HCT116 (cell line): Measurements from ENCODE around the gene CAPN2. TPM values are rescaled to one million over a fixed set of nuclear protein-coding genes. Genes with fewer than 3 reads are reported as not detected.

Source experiments
- ATAC-seq: fragments of 200-7000 bp; cut with Tn5 transposase; 2 replicates; pipeline ENCODE4 v1.9.1; 2020; ENCODE audit warnings: mild to moderate bottlenecking, moderate library complexity
- BruUV-seq: library from RNA; stranded (reverse); fragments of 400-500 nt; replicated peaks from 2 replicates; lab custom pipeline; 2021; lab: Mats Ljungman, UMichigan
- CTCF ChIA-PET: fragments of 300-600 bp; sonication (Branson Sonifier 250); formaldehyde crosslinking; loops from one replicate; lab custom pipeline; 2021; ENCODE audit warnings: antibody characterized with exemption; lab: Charles Lee
- POLR2A ChIA-PET: fragments of 300-600, 350-600 bp; sonication (Branson Sonifier 250); formaldehyde crosslinking; loops from one replicate; lab custom pipeline; 2021; ENCODE audit warnings: antibody characterized with exemption; lab: Charles Lee
- RAD21 ChIA-PET, 2 experiments: fragments of 300-600 bp; sonication (Branson Sonifier 250); formaldehyde crosslinking; loops; one replicate each; lab custom pipeline; 2023; ENCODE audit warnings: low total read pairs in 2 of 2; ENCODE audit not compliant: uncharacterized antibody in 2 of 2, unreplicated experiment in 2 of 2, low non-redundant PET in 1 of 2; lab: Charles Lee
- DNase-seq: peaks from one replicate; pipeline ENCODE4 v3.0.0-alpha.2; 2010; ENCODE audit warnings: low read depth, low spot score
- H2AFZ ChIP-seq: fragments of 200-600 bp; shearing (Covaris generic), sonication (generic); 2 replicates; pipeline ENCODE4 v1.6.1; 2017; ENCODE audit warnings: low read depth, mixed run types, mixed read lengths, antibody characterized with exemption, low read length; ENCODE audit not compliant: poor library complexity, severe bottlenecking
- H3K27ac ChIP-seq: 2 replicates; pipeline ENCODE4 v1.5.1; 2012; ENCODE audit warnings: low read depth, low read length
- H3K27me3 ChIP-seq: fragments of 200-600 bp; sonication (generic); 2 replicates; pipeline ENCODE4 v1.6.1; 2016; ENCODE audit warnings: mixed run types, low read length, mixed read lengths; ENCODE audit not compliant: insufficient read depth
- H3K36me3 ChIP-seq, 2 experiments: fragments of 200-500 bp in 1 of 2; fragments of 200-600 bp in 1 of 2; sonication (Bioruptor generic) in 1 of 2; sonication (generic) in 1 of 2; 2 replicates each; pipeline versions ENCODE4 v1.5.1 to v1.6.1; 2014 to 2016; ENCODE audit warnings: low read length in 2 of 2, inconsistent platforms in 1 of 2, mixed read lengths in 1 of 2, mixed run types in 1 of 2; ENCODE audit not compliant: insufficient read depth in 2 of 2, control insufficient read depth in 1 of 2
- H3K4me1 ChIP-seq, 2 experiments: fragments of 200-600 bp in 1 of 2; sonication (generic) in 1 of 2; 2 replicates each; pipeline versions ENCODE4 v1.5.1 to v1.6.1; 2012 to 2017; ENCODE audit warnings: low read length in 2 of 2, inconsistent platforms in 1 of 2, mild to moderate bottlenecking in 1 of 2, mixed read lengths in 1 of 2, mixed run types in 1 of 2, moderate library complexity in 1 of 2; ENCODE audit not compliant: insufficient read depth in 2 of 2, control insufficient read depth in 1 of 2
- H3K4me2 ChIP-seq: fragments of 200-600 bp; sonication (generic); 2 replicates; pipeline ENCODE4 v1.6.1; 2017; ENCODE audit warnings: mixed run types, low read length, mixed read lengths
- H3K4me3 ChIP-seq, 2 experiments: fragments of 200-600 bp in 1 of 2; sonication (generic) in 1 of 2; replicated peaks in 1 of 2; 2 replicates each; pipeline ENCODE4 v1.5.1; 2011 to 2016; ENCODE audit warnings: low read length in 2 of 2, control low read depth in 1 of 2, low read depth in 1 of 2, mild to moderate bottlenecking in 1 of 2, mixed read lengths in 1 of 2, mixed run types in 1 of 2
- H3K79me2 ChIP-seq: fragments of 200-600 bp; sonication (generic); 2 replicates; pipeline ENCODE4 v1.6.1; 2017; ENCODE audit warnings: mild to moderate bottlenecking, mixed run types, low read length, moderate library complexity, mixed read lengths; ENCODE audit not compliant: insufficient read depth
- H3K9ac ChIP-seq: fragments of 200-600 bp; sonication (generic); 2 replicates; pipeline ENCODE4 v1.6.1; 2016; ENCODE audit warnings: low read length, mixed read lengths
- H3K9me2 ChIP-seq: fragments of 200-600 bp; sonication (generic), shearing (Covaris generic); 2 replicates; pipeline ENCODE4 v1.6.1; 2017; ENCODE audit warnings: mixed run types, mild to moderate bottlenecking, moderate library complexity; ENCODE audit not compliant: insufficient read depth
- H3K9me3 ChIP-seq, 2 experiments: fragments of 200-500 bp in 1 of 2; fragments of 200-600 bp in 1 of 2; sonication (Bioruptor generic) in 1 of 2; sonication (generic) in 1 of 2; 2 replicates each; pipeline ENCODE4 v1.6.1; 2014 to 2017; ENCODE audit warnings: low read length in 2 of 2, mixed read lengths in 2 of 2, inconsistent platforms in 1 of 2, low read depth in 1 of 2, mild to moderate bottlenecking in 1 of 2, mixed run types in 1 of 2, moderate library complexity in 1 of 2; ENCODE audit not compliant: control insufficient read depth in 1 of 2, insufficient read depth in 1 of 2
- H4K20me1 ChIP-seq: fragments of 200-600 bp; sonication (generic), shearing (Covaris generic); 2 replicates; pipeline ENCODE4 v1.6.1; 2017; ENCODE audit warnings: mixed run types, mild to moderate bottlenecking, moderate library complexity; ENCODE audit not compliant: insufficient read depth
- CEBPB ChIP-seq: IDR thresholded peaks from 2 replicates; pipeline ENCODE4 v1.6.1; 2012; ENCODE audit warnings: low read depth
- JUND ChIP-seq: IDR thresholded peaks from 2 replicates; pipeline ENCODE4 v1.6.1; 2012
- RAD21 ChIP-seq: IDR thresholded peaks from 2 replicates; pipeline ENCODE4 v1.6.1; 2012; ENCODE audit warnings: low read depth, mild to moderate bottlenecking
- intact Hi-C: fragments of 100-400 bp; cut with micrococcal nuclease; formaldehyde crosslinking; loops from 2 replicates; pipeline ENCODE4 v1.10.0; 2022
- total RNA-seq: library from RNA; stranded (reverse); gene quantifications from one replicate; pipeline ENCODE4 v1.2.1, GENCODE V29; 2021; ENCODE audit not compliant: unreplicated experiment
- TF ChIP-seq, protein P1 (sequence below): IDR thresholded peaks from 2 replicates; pipeline ENCODE4 v1.6.1; 2011; ENCODE audit warnings: mild to moderate bottlenecking, low read length, moderate library complexity; ENCODE audit not compliant: insufficient replicate concordance; ENCODE audit errors: extremely low read depth
- TF ChIP-seq, protein P2 (sequence below): IDR thresholded peaks from 2 replicates; pipeline ENCODE4 v1.6.1; 2012; ENCODE audit warnings: low read depth

CAPN2 gene
- total RNA-seq, 1 experiment from 2014 or later = 173 TPM

DNA sequence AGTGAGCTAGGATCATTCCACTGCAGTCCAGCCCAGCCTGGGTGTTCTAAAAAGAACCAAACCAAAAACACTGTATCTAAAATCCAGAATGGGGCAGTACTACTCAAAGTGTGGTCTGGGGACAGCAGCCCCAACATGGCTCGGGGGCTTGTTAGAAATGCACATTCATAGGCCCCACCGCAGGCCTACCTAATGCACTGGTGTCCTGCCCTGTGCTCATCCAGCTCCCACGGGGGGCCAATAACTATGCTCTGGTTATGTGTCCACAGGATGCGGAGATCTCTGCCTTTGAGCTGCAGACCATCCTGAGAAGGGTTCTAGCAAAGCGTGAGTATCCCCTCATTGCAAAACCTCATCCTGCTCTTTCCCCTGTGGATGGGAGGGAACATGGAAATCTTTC lies 51.5 kb downstream of the CAPN2 start:
- H3K27me3 ChIP-seq = no peaks in the 10 kb centered on the region
- intact Hi-C loops = no loop called here
- H3K9me3 ChIP-seq = no peaks in the 10 kb centered on the region
- no peaks in the 10 kb centered on the region for H3K9me2 ChIP-seq
- BruUV-seq = no TSS peak
- H3K27ac ChIP-seq = no peak overlapping the region
- no peak overlapping the region for H3K4me2 ChIP-seq
- H3K4me3 ChIP-seq = no peak overlapping the region
- CTCF ChIA-PET = interaction anchor here (1.2 kb wide), 1 partner anchor 14 kb away, joined by 3 read pairs; no protein-coding TSS in a partner anchor
- H3K4me1 ChIP-seq = peaks cover 0 to 6% of the 10 kb centered on the region in 2 experiments; a peak in 1 of 4 replicates
- DNase-seq = no peak
- TF ChIP-seq, protein P1, sequence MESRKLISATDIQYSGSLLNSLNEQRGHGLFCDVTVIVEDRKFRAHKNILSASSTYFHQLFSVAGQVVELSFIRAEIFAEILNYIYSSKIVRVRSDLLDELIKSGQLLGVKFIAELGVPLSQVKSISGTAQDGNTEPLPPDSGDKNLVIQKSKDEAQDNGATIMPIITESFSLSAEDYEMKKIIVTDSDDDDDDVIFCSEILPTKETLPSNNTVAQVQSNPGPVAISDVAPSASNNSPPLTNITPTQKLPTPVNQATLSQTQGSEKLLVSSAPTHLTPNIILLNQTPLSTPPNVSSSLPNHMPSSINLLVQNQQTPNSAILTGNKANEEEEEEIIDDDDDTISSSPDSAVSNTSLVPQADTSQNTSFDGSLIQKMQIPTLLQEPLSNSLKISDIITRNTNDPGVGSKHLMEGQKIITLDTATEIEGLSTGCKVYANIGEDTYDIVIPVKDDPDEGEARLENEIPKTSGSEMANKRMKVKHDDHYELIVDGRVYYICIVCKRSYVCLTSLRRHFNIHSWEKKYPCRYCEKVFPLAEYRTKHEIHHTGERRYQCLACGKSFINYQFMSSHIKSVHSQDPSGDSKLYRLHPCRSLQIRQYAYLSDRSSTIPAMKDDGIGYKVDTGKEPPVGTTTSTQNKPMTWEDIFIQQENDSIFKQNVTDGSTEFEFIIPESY = no peak
- TF ChIP-seq JUND (no peak), RAD21 (no peak)
- TF ChIP-seq, all 23 proteins: peak for 0
- H4K20me1 ChIP-seq = no peaks in the 10 kb centered on the region
- POLR2A ChIA-PET = no interaction called here
- H3K79me2 ChIP-seq = 0 out of 2 replicates have a peak, but pooled peaks cover 4% of the 10 kb centered on the region
- no peak for ATAC-seq
- H3K36me3 ChIP-seq = peaks cover 4 to 49% of the 10 kb centered on the region in 2 experiments; a peak in 2 of 4 replicates
- RAD21 ChIA-PET = no interaction called here
- no peak overlapping the region for H2AFZ ChIP-seq
- H3K9ac ChIP-seq = no peak overlapping the region

DNA sequence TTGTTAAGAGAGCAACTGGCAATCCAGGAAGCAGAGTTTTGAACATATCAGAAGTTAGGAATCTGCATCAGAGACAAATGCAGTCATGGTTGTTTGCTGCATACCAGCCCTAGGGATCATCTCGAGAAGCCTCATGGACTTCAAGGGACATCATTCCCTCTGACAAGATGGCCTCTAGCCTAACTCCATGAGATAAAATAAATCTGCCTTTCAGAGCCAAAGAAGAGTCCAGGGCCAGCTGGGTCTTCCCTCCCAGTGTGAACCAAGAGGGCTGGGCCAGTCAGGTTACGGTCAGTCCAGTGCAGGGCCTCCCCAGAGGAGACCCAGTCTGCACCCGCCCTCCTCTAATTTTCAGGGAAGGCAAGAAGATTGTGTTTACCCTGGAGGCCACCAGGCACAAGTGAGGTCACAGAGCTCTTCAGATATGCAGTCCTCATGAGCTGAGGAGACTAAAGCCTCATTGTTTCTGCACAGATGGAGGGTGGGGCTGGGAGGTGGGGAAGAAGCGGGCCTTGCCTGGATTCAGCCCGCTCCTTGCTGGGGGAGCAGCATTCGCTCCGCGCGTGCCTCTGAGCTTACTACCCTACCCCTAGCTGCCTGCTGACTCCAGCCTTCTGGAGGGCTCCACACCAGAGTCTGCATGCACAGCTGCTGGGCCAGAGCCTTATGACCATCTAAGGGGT lies 52.8 kb downstream of the CAPN2 start:
- no peak overlapping the region for H3K4me3 ChIP-seq
- no peak overlapping the region for H3K4me2 ChIP-seq
- H3K9ac ChIP-seq = no peak overlapping the region
- peaks cover 1 to 13% of the 10 kb centered on the region in 2 experiments; a peak in 2 of 4 replicates for H3K4me1 ChIP-seq
- no peak for DNase-seq
- no peak overlapping the region for H3K27ac ChIP-seq
- no peaks in the 10 kb centered on the region for H3K9me3 ChIP-seq
- ChIA-PET POLR2A (no interaction called here), CTCF (no interaction called here), RAD21 (no interaction called here)
- no peaks in the 10 kb centered on the region for H4K20me1 ChIP-seq
- no peaks in the 10 kb centered on the region for H3K27me3 ChIP-seq
- no peaks in the 10 kb centered on the region for H3K9me2 ChIP-seq
- peaks cover 10 to 46% of the 10 kb centered on the region in 2 experiments for H3K36me3 ChIP-seq
- no peak overlapping the region for H2AFZ ChIP-seq
- no peak for TF ChIP-seq CEBPB
- TF ChIP-seq, protein P2, sequence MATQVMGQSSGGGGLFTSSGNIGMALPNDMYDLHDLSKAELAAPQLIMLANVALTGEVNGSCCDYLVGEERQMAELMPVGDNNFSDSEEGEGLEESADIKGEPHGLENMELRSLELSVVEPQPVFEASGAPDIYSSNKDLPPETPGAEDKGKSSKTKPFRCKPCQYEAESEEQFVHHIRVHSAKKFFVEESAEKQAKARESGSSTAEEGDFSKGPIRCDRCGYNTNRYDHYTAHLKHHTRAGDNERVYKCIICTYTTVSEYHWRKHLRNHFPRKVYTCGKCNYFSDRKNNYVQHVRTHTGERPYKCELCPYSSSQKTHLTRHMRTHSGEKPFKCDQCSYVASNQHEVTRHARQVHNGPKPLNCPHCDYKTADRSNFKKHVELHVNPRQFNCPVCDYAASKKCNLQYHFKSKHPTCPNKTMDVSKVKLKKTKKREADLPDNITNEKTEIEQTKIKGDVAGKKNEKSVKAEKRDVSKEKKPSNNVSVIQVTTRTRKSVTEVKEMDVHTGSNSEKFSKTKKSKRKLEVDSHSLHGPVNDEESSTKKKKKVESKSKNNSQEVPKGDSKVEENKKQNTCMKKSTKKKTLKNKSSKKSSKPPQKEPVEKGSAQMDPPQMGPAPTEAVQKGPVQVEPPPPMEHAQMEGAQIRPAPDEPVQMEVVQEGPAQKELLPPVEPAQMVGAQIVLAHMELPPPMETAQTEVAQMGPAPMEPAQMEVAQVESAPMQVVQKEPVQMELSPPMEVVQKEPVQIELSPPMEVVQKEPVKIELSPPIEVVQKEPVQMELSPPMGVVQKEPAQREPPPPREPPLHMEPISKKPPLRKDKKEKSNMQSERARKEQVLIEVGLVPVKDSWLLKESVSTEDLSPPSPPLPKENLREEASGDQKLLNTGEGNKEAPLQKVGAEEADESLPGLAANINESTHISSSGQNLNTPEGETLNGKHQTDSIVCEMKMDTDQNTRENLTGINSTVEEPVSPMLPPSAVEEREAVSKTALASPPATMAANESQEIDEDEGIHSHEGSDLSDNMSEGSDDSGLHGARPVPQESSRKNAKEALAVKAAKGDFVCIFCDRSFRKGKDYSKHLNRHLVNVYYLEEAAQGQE = no peak
- TF ChIP-seq RAD21 = no peak
- H3K79me2 ChIP-seq = 0 out of 2 replicates have a peak, but pooled peaks cover 4% of the 10 kb centered on the region
- BruUV-seq = no TSS peak
- ATAC-seq = peak; percentile 52
- intact Hi-C loops = no loop called here
